Smooth muscle cell of the brain vasculature (primary cell): ENCODE measurements around the gene LAMTOR5.
"Not testable (repeated sequence)": the region's sequence is repeated elsewhere in the genome, so short reads cannot be mapped to it uniquely, and the experiment has no call there.

Experiments used
- DNase-seq: peaks from one replicate; pipeline ENCODE4 v3.0.0-alpha.2; 2012; ENCODE audit warnings: low read depth, low spot score

LAMTOR5 gene

GRCh38 chr1:110407260-110408210 is at the start of gene LAMTOR5:
TSS of gene LAMTOR5 (minus strand) at chr1:110407694. CDS start at chr1:110407620, 74 bp downstream.
- peak; percentile 83 for DNase-seq

- DNase-seq = no peak
These were observed 49.7 kb upstream of the LAMTOR5 start for GRCh38 chr1:110457206-110457605.

GRCh38 chr1:110455151-110455550 is 47.7 kb upstream of the LAMTOR5 start:
- DNase-seq = no peak

- no peak for DNase-seq
These were observed 46.8 kb upstream of the LAMTOR5 start for GRCh38 chr1:110454328-110454727.

GRCh38 chr1:110453829-110454228 is 46.3 kb upstream of the LAMTOR5 start:
- no peak for DNase-seq

- DNase-seq = no peak
These were observed 44.8 kb upstream of the LAMTOR5 start for GRCh38 chr1:110452330-110452729.

GRCh38 chr1:110450929-110451328 is 43.4 kb upstream of the LAMTOR5 start, which contains the start of gene PROK1:
TSS of gene PROK1 (plus strand) at chr1:110451149. CDS start at chr1:110451217, 68 bp downstream.
- no peak for DNase-seq

- DNase-seq = no peak
These were observed 42.5 kb upstream of the LAMTOR5 start for GRCh38 chr1:110449661-110450651.

- no peak for DNase-seq
These were observed 37.1 kb upstream of the LAMTOR5 start for GRCh38 chr1:110444561-110444960.

- DNase-seq = no peak
These were observed 36.0 kb upstream of the LAMTOR5 start for GRCh38 chr1:110443451-110443850.

- no peak for DNase-seq
These were observed 34.4 kb upstream of the LAMTOR5 start for GRCh38 chr1:110441888-110442287.

GRCh38 chr1:110440877-110441276 is 33.4 kb upstream of the LAMTOR5 start:
- no peak for DNase-seq

GRCh38 chr1:110439873-110440272 is 32.4 kb upstream of the LAMTOR5 start:
- DNase-seq = not testable (repeated sequence)

GRCh38 chr1:110438893-110439292 is 31.4 kb upstream of the LAMTOR5 start:
- no peak for DNase-seq

- not testable (repeated sequence) for DNase-seq
These were observed 30.3 kb upstream of the LAMTOR5 start for GRCh38 chr1:110437645-110438299.

GRCh38 chr1:110436635-110437034 is 29.1 kb upstream of the LAMTOR5 start:
- no peak for DNase-seq

GRCh38 chr1:110434946-110435345 is 27.5 kb upstream of the LAMTOR5 start:
- no peak for DNase-seq

GRCh38 chr1:110433803-110434202 is 26.3 kb upstream of the LAMTOR5 start:
- no peak for DNase-seq

- DNase-seq = no peak
These were observed 25.7 kb upstream of the LAMTOR5 start for GRCh38 chr1:110433213-110433612.

- no peak for DNase-seq
These were observed 23.4 kb upstream of the LAMTOR5 start for GRCh38 chr1:110430901-110431300.

- no peak for DNase-seq
These were observed 22.9 kb upstream of the LAMTOR5 start for GRCh38 chr1:110430366-110430765.
